ENCODE results near the gene SEMA3A.

The SEMA3A gene

GRCh38 chr7:84013616-84014240, 180.9 kb downstream of the SEMA3A start:
- no peak for DNase-seq (ENCODE audit: low read depth in 2 of 2)

- no peak for DNase-seq (ENCODE audit: low read depth in 2 of 2)
Observed at GRCh38 chr7:84009782-84010181, 184.8 kb downstream of the SEMA3A start.

- no peak for DNase-seq (ENCODE audit: low read depth in 2 of 2)
Observed at GRCh38 chr7:84009051-84009450, 185.5 kb downstream of the SEMA3A start.

- DNase-seq (ENCODE audit: low read depth in 2 of 2): no peak
Observed at GRCh38 chr7:84003191-84003590, 191.4 kb downstream of the SEMA3A start.

- DNase-seq (ENCODE audit: low read depth in 2 of 2): no peak
Observed at GRCh38 chr7:84002348-84002747, 192.2 kb downstream of the SEMA3A start.

- no peak for DNase-seq (ENCODE audit: low read depth in 2 of 2)
Observed at GRCh38 chr7:83996879-83997278, 197.7 kb downstream of the SEMA3A start.

GRCh38 chr7:83987764-83988163, 206.8 kb downstream of the SEMA3A start:
- no peak for DNase-seq (ENCODE audit: low read depth in 2 of 2)

GRCh38 chr7:83985821-83986220, 208.8 kb downstream of the SEMA3A start:
- DNase-seq (ENCODE audit: low read depth in 2 of 2): no peak

- DNase-seq (ENCODE audit: low read depth in 2 of 2): no peak
Observed at GRCh38 chr7:83984591-83984990, 210.0 kb downstream of the SEMA3A start.

GRCh38 chr7:83984076-83984475, 210.5 kb downstream of the SEMA3A start:
- DNase-seq (ENCODE audit: low read depth in 2 of 2): no peak

GRCh38 chr7:83983606-83984005, 211.0 kb downstream of the SEMA3A start:
- DNase-seq (ENCODE audit: low read depth in 2 of 2): no peak

GRCh38 chr7:83976302-83976701, 218.3 kb downstream of the SEMA3A start:
- DNase-seq (ENCODE audit: low read depth in 2 of 2): no peak

- no peak for DNase-seq (ENCODE audit: low read depth in 2 of 2)
Observed at GRCh38 chr7:83970081-83970480, 224.5 kb downstream of the SEMA3A start.

GRCh38 chr7:83964318-83964717, 230.3 kb downstream of the SEMA3A start:
- no peak for DNase-seq (ENCODE audit: low read depth in 2 of 2)

GRCh38 chr7:83957333-83957732, 237.3 kb downstream of the SEMA3A start:
- DNase-seq (ENCODE audit: low read depth in 2 of 2): no peak

GRCh38 chr7:83956104-83956503, 238.5 kb downstream of the SEMA3A start:
- DNase-seq (ENCODE audit: low read depth in 2 of 2): no peak

GRCh38 chr7:83952236-83952635, 242.4 kb downstream of the SEMA3A start:
- DNase-seq (ENCODE audit: low read depth in 2 of 2): no peak

GRCh38 chr7:83947260-83947659, 247.3 kb downstream of the SEMA3A start:
- DNase-seq (ENCODE audit: low read depth in 2 of 2): no peak

- DNase-seq (ENCODE audit: low read depth in 2 of 2): no peak
Observed at GRCh38 chr7:83946801-83947200, 247.8 kb downstream of the SEMA3A start.

GRCh38 chr7:83941300-83941699, 253.3 kb downstream of the SEMA3A start:
- no peak for DNase-seq (ENCODE audit: low read depth in 2 of 2)

- DNase-seq (ENCODE audit: low read depth in 2 of 2): no peak
Observed at GRCh38 chr7:83937930-83938329, 256.7 kb downstream of the SEMA3A start.

- DNase-seq (ENCODE audit: low read depth in 2 of 2): peak in 1 of 2 donors; percentile 2
Observed at GRCh38 chr7:83936056-83936708, 258.4 kb downstream of the SEMA3A start.

GRCh38 chr7:83934118-83934734, 260.4 kb downstream of the SEMA3A start:
- DNase-seq (ENCODE audit: low read depth in 2 of 2): no peak

Measured in stimulated activated CD8-positive, alpha-beta memory T cell treated with anti-CD3 and anti-CD28 coated beads, Interleukin-2, amount 100 ng/mL, for 1 hour (primary cell).